Type B pancreatic cell (in vitro differentiated cells): ENCODE results near the gene JADE1. TPM values are rescaled to one million over a fixed set of nuclear protein-coding genes. Genes with fewer than 3 reads are reported as not detected.

Source experiments
- DNase-seq: peaks from one replicate; pipeline ENCODE4 v3.0.0; 2021; ENCODE audit warnings: mixed read lengths; ENCODE audit not compliant: unreplicated experiment; ENCODE audit errors: extremely low spot score
- H3K27ac Mint-ChIP-seq: 2 replicates; pipeline ENCODE4 v1.8.0; 2021; ENCODE audit warnings: mild to moderate bottlenecking, mixed read lengths
- H3K27me3 Mint-ChIP-seq: 2 replicates; pipeline ENCODE4 v1.8.0; 2021; ENCODE audit warnings: mixed read lengths
- H3K36me3 Mint-ChIP-seq: 2 replicates; pipeline ENCODE4 v1.8.0; 2021; ENCODE audit warnings: mixed read lengths
- H3K4me1 Mint-ChIP-seq: one replicate; pipeline ENCODE4 v1.8.0; 2021; ENCODE audit warnings: mixed read lengths; ENCODE audit not compliant: unreplicated experiment
- H3K4me3 Mint-ChIP-seq: 2 replicates; pipeline ENCODE4 v1.8.0; 2021; ENCODE audit warnings: mild to moderate bottlenecking, mixed read lengths
- H3K9me3 Mint-ChIP-seq: 2 replicates; pipeline ENCODE4 v1.8.0; 2021; ENCODE audit warnings: mixed read lengths
- CTCF ChIP-seq: fragments of 200-600 bp; sonication (generic); conservative IDR thresholded peaks from 2 replicates; pipeline ENCODE4 v1.5.0; 2021; ENCODE audit warnings: antibody characterized with exemption, mild to moderate bottlenecking
- total RNA-seq: library from RNA; stranded (reverse); gene quantifications from 2 replicates; pipeline ENCODE4 v1.2.1, GENCODE V29; 2021; ENCODE audit warnings: low replicate concordance

The JADE1 gene
- total RNA-seq, 1 donor from 2014 or later: 27.0 TPM

GRCh38 chr4:128855621-128856020 lies 46.1 kb downstream of the JADE1 start:
- Mint-ChIP-seq H3K4me1 (peaks cover 20% of the 10 kb centered on the region), H3K9me3 (no peaks in the 10 kb centered on the region), H3K4me3 (no peak overlapping the region), H3K27ac (no peak overlapping the region), H3K27me3 (no peaks in the 10 kb centered on the region), H3K36me3 (peaks cover 54% of the 10 kb centered on the region)
- no peak for TF ChIP-seq CTCF
- no peak for DNase-seq

- Mint-ChIP-seq H3K9me3 (no peaks in the 10 kb centered on the region), H3K4me1 (peaks cover 20% of the 10 kb centered on the region)
These were observed 46.7 kb downstream of the JADE1 start for GRCh38 chr4:128856246-128856645.

GRCh38 chr4:128858879-128859671 lies 49.6 kb downstream of the JADE1 start:
- no peaks in the 10 kb centered on the region for H3K27me3 Mint-ChIP-seq
- TF ChIP-seq CTCF: no peak
- peaks cover 30% of the 10 kb centered on the region for H3K4me1 Mint-ChIP-seq
- H3K4me3 Mint-ChIP-seq: no peak overlapping the region
- no peaks in the 10 kb centered on the region for H3K9me3 Mint-ChIP-seq
- no peak for DNase-seq
- no peak overlapping the region for H3K27ac Mint-ChIP-seq
- H3K36me3 Mint-ChIP-seq: peaks cover 50% of the 10 kb centered on the region

More at GRCh38 chr4:128856246-128856645, 46.7 kb downstream of the JADE1 start:
- Mint-ChIP-seq H3K36me3 (peaks cover 55% of the 10 kb centered on the region), H3K27me3 (no peaks in the 10 kb centered on the region), H3K27ac (no peak overlapping the region), H3K4me3 (no peak overlapping the region)
- DNase-seq: no peak
- TF ChIP-seq CTCF: no peak

- Mint-ChIP-seq H3K27ac (no peak overlapping the region), H3K4me3 (no peak overlapping the region), H3K27me3 (no peaks in the 10 kb centered on the region), H3K9me3 (no peaks in the 10 kb centered on the region), H3K4me1 (peaks cover 30% of the 10 kb centered on the region), H3K36me3 (peaks cover 47% of the 10 kb centered on the region)
- TF ChIP-seq CTCF: no peak
- no peak for DNase-seq
These were observed 50.6 kb downstream of the JADE1 start for GRCh38 chr4:128859887-128860677.

GRCh38 chr4:128861856-128862518 lies 52.5 kb downstream of the JADE1 start:
- Mint-ChIP-seq H3K9me3 (no peaks in the 10 kb centered on the region), H3K27ac (no peak overlapping the region), H3K4me1 (peaks cover 30% of the 10 kb centered on the region), H3K27me3 (no peaks in the 10 kb centered on the region), H3K36me3 (peaks cover 43% of the 10 kb centered on the region), H3K4me3 (no peak overlapping the region)
- no peak for DNase-seq
- TF ChIP-seq CTCF: no peak
